ENCODE data around the gene TRAP1.

Gene TRAP1

GRCh38 chr16:3651461-3652372 lies 65.6 kb downstream of the TRAP1 start:
- DNase-seq (ENCODE audit: low spot score): no peak

GRCh38 chr16:3650631-3651265 lies 66.6 kb downstream of the TRAP1 start:
- no peak for DNase-seq (ENCODE audit: low spot score)

GRCh38 chr16:3646348-3646920 lies 70.9 kb downstream of the TRAP1 start:
- DNase-seq (ENCODE audit: low spot score): no peak

- no peak for DNase-seq (ENCODE audit: low spot score)
Measured at GRCh38 chr16:3645504-3646347, 71.6 kb downstream of the TRAP1 start.

DNA sequence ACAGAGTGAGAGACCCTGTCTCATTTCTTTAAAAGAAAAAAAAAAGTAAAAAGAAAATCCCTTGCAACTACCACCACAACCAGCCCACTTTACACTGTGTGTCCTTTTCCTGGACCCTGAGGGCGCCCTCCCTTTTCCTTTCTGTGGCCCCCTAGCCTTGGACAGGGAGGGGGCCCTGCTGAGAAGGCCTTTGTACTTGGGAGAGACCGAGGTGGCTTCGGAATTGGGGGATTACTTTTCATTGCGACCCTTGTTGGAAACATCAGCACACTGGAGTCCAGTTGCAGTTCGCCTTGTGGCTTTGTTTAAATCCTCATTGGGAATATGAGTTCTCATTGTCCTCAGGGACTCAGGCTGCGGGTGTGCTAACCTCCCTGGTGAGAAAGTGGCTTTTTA lies 72.2 kb downstream of the TRAP1 start:
- no peak for DNase-seq (ENCODE audit: low spot score)

GRCh38 chr16:3643095-3643730 lies 74.1 kb downstream of the TRAP1 start:
- no peak for DNase-seq (ENCODE audit: low spot score)

- no peak for DNase-seq (ENCODE audit: low spot score)
Measured at GRCh38 chr16:3642397-3643094, 74.8 kb downstream of the TRAP1 start.

- no peak for DNase-seq (ENCODE audit: low spot score)
Measured at GRCh38 chr16:3641801-3642396, 75.4 kb downstream of the TRAP1 start.

DNA sequence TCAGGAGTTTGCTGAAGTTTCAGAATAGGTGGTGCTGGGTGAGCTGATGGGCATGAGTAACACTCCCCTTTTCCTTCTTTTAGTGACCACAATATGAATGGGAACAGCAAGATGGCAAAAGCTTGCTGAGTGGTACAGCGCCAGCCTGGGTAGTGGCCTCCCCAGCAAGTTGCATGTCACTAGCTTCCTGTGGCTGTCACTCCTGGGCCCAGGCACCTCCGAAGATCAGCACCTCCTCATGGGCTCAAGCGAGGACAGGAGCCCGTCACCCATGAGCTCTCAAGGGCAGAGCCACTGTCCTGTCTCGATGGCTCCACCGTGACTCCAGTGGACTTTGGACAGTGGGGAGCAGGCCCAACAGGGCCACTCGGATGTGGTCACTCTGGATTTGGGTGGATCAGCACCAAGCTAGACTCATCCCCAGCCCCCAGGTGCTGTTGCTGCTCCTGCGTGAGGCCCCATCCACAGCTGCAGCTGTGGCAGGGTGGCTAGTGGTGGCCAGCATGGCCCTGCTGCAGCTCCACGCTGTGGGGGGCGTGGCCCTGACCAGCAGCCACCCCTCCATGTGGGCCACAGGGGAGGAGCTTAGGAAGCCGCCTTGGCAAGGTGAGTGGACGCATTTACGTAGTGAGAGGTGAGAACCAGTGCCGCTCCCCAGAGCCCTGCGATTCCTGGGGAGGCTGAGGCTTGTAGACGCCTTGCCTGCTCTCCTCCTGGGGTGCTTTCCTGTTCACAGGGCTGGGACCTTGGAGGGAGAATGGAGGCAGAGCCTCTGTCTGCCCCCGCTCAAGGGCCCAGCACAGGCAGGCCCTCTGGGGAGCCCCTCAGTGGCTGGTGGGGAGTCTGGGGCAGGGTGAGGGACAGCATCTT lies 76.5 kb downstream of the TRAP1 start:
- DNase-seq (ENCODE audit: low spot score): no peak

- DNase-seq (ENCODE audit: low spot score): no peak
Measured at GRCh38 chr16:3640207-3640606, 77.1 kb downstream of the TRAP1 start.

GRCh38 chr16:3638916-3639644 lies 78.2 kb downstream of the TRAP1 start:
- DNase-seq (ENCODE audit: low spot score): no peak

DNA sequence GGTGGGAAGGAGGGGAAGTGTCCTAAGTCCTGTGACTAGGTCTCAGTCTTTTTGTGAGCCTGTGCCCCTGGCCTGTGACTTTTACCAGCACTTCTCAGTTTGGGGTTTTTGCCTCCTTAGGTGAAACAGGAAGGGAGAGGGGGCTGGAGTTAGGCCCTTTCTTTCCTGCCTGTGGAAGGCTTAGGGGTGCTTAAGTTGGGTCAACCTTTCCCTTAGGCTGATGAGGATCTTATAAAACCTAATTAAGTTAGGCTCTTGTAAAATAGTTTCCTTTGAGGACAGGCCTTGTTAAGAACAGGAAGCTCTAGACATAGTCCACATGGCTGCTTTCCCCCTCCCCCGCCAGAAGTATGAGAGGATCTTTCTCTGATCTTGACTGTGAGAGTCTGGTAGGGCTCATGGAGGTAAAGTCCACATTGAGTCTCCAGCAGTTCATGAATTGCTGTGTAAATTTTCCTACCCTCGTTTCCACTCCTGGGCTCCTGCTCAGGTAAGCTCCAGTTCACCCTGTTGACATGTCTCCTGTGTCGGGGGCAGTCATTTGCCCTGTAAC lies 79.9 kb downstream of the TRAP1 start:
- no peak for DNase-seq (ENCODE audit: low spot score)

DNA sequence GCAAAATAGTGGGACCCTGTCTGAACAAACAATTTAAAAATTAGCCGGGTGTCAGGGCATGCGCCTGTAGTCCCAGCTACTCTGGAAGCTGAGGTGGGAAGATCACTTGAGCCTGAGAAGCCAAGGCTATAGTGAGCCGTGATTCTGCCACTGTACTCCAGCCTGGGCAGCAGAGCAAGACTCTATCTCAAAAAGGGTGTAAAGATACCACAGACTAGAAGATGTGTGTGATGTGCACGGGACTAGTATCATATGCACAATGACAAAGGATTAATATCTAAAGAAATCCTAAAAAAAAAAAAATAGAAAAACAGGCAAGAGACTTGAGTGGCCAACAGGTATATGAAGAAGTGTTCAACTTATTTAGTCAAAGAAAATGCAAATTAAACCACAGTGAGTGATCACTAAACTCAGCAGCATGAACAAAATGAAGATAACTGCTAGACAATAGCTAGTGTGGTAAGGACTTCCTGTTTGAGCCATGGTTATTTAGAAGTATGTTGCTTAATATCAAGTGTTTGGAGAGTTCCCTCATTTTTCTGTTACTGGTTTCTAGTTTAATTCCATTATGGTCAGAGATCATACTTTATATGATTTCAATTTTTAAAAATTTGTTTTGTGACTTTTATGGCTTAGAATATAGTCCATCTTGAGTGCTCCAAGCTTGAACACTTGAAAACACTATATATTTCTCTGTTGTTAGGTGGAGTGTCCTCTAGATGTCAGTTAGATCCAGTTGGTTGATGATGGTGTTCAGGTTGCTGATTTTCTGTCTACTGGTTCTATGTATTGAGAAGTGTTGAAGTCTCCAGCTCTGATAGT lies 91.2 kb downstream of the TRAP1 start:
- DNase-seq (ENCODE audit: low spot score): peak; percentile 62

DNA sequence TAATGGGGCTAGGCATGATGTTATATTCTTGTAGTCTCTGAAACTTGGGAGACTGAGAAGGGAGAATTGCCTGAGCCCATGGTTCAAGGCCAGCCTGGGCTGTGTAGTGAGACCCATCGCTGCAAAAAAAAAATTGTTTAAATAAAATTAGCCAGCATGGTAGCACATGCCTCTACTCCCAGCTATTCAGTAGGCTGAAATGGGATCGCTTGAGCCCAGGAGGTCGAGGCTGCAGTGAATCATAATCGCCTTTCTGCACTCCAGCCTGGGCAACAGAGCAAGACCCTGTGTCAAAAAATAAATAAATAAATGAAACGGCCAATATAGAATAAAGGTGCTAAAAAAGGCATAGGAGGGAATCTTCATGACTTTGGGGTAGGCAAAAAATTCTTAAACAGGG lies 92.0 kb downstream of the TRAP1 start:
- no peak for DNase-seq (ENCODE audit: low spot score)

DNA sequence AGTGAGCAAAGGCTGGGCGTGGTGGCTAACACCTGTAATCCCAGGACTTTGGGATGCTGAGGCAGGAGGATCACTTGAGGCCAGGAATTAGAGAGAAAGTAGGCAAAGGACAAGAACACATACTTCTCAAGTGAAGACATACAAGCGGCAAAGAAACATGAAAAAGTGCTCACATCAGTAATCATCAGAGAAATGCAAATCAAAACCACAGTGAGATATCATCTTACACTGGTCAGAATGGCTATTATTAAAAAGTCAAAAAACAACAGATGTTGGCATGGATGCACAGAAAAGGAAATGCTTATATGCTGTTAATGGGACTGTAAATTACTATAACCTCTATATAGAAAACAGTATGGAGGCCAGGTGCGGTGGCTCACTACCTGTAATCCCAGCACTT lies 93.7 kb downstream of the TRAP1 start:
- no peak for DNase-seq (ENCODE audit: low spot score)

GRCh38 chr16:3618769-3619141 lies 98.6 kb downstream of the TRAP1 start:
- no peak for DNase-seq (ENCODE audit: low spot score)

DNA sequence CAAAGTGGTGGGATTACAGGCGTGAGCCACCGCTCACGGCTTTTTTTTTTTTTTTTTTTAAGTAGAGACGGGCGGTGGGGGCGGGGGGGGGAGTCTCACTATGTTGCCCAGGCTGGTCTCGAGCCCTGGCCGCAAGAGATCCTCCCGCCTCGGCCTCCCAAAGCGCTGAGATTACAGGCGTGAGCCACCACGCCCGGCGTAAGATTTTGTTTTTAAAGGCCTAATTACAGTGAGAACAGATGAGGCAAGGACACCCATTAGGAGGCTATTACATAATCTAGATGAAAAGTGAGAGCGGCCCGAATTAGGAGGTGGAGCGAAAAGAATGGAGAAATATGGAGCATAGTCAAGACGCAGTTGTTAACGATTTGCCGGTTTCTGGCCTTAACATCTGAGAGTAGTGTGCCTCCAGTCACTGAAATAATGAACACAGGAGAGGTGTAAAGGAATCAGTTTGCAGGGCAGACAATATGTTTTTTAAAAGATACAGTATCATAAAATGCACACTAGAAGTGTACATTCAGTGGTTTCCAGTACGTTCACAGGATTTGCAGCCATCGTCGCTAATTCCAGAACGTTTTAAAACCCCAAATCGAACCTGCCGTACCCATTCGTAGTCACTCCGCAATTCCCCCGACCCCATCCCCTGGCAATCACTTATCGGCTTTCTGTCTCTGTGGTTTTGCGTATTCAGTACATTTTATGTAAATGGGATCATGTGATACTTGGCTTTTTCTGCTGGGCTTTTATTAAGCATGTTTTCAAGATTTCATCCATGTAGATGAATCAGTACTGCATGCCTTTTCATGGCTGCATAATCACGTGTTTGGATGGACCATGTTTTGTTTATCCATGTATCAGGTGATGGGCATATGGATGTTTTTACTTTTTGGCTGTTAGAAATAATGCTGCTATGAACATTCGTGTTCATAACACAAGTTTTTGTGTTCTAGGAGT lies 104.5 kb downstream of the TRAP1 start:
- DNase-seq (ENCODE audit: low spot score): no peak

Data from activated CD4-positive, alpha-beta T cell treated with anti-CD3 and anti-CD28 coated beads, Interleukin-2, Interleukin-4, amounts not matched to agents 100 ng/mL and 50 ng/mL, durations not matched to agents 16 hours and 8 hours (primary cell).